ENCODE measurements around the gene HTT.

DNA sequence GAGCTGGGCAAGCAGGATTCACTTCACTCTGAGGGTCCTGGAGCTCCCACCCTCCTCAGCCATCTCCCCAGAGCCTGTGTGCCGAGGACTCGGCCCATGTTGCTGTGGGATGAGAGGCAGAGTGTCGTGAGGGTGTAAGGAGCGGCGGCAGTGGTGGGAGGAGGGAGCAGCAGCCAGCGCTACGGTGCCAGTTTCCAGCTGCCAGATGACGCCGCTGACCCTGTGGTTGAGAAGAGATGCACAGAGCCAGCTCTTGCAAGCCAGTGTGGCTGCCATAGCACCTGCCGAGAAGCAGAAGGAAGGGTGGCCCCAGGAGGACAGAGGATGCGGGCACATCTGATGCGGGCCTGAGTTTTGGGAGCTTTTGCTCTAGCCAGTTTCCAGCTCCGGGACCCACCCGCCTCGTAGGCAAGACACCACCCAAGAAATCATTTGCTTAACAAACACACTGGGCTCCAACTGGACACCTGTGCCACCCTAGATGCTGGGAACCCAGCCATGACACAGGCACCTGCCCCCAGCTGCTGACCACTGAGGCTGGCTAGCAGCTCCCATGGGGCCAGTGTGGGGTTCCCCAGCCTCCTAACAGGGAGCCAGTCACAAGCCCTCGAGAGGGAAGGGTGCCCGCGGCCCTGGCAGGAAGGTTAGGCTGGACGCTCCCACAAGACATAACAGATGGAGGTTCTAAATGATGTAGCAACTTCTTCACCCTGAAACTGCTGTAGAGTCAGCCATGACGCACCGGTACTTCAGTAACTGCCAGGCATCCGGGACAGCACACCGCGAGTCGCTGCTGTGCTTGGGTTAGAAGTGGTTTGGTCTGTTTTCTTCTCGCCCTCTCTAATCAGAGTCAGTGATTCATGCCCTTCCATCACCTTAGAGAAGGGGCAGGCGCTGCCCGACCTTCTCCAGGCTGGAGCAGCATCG lies 183.3 kb downstream of the HTT start:
- TF ChIP-seq RFXANK (CRISPR knock-in tag; IDR thresholded peaks at IDR 0.05) = no peak
- TF ChIP-seq, protein P1, sequence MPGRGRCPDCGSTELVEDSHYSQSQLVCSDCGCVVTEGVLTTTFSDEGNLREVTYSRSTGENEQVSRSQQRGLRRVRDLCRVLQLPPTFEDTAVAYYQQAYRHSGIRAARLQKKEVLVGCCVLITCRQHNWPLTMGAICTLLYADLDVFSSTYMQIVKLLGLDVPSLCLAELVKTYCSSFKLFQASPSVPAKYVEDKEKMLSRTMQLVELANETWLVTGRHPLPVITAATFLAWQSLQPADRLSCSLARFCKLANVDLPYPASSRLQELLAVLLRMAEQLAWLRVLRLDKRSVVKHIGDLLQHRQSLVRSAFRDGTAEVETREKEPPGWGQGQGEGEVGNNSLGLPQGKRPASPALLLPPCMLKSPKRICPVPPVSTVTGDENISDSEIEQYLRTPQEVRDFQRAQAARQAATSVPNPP (CRISPR knock-in tag; IDR thresholded peaks at IDR 0.05) = no peak
- no peak for TF ChIP-seq ZNF7 (CRISPR knock-in tag; IDR thresholded peaks at IDR 0.05)
- no peak for TF ChIP-seq SMC3 (IDR thresholded peaks at IDR 0.05; ENCODE audit: low read length)
- no peak for TF ChIP-seq GABPA (IDR thresholded peaks at IDR 0.05; ENCODE audit: low read depth, low read length)
- no peak for TF ChIP-seq GABPA (CRISPR knock-in tag; IDR thresholded peaks at IDR 0.05; ENCODE audit: low read depth)
- TF ChIP-seq, protein P2, sequence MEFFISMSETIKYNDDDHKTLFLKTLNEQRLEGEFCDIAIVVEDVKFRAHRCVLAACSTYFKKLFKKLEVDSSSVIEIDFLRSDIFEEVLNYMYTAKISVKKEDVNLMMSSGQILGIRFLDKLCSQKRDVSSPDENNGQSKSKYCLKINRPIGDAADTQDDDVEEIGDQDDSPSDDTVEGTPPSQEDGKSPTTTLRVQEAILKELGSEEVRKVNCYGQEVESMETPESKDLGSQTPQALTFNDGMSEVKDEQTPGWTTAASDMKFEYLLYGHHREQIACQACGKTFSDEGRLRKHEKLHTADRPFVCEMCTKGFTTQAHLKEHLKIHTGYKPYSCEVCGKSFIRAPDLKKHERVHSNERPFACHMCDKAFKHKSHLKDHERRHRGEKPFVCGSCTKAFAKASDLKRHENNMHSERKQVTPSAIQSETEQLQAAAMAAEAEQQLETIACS (CRISPR knock-in tag; IDR thresholded peaks at IDR 0.05) = no peak
- no peak for TF ChIP-seq EP300 (IDR thresholded peaks at IDR 0.05; ENCODE audit: low read depth in 2 of 2, low read length in 2 of 2)
- no peak for TF ChIP-seq EP300 (CRISPR knock-in tag; IDR thresholded peaks at IDR 0.05; ENCODE audit: borderline replicate concordance)
- TF ChIP-seq MBD4 (IDR thresholded peaks at IDR 0.05; ENCODE audit: borderline replicate concordance, low read length) = no peak
- TF ChIP-seq RAD21 (CRISPR knock-in tag; IDR thresholded peaks at IDR 0.05) = no peak
- TF ChIP-seq, protein P3, sequence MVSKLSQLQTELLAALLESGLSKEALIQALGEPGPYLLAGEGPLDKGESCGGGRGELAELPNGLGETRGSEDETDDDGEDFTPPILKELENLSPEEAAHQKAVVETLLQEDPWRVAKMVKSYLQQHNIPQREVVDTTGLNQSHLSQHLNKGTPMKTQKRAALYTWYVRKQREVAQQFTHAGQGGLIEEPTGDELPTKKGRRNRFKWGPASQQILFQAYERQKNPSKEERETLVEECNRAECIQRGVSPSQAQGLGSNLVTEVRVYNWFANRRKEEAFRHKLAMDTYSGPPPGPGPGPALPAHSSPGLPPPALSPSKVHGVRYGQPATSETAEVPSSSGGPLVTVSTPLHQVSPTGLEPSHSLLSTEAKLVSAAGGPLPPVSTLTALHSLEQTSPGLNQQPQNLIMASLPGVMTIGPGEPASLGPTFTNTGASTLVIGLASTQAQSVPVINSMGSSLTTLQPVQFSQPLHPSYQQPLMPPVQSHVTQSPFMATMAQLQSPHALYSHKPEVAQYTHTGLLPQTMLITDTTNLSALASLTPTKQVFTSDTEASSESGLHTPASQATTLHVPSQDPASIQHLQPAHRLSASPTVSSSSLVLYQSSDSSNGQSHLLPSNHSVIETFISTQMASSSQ (IDR thresholded peaks at IDR 0.05; ENCODE audit: low read depth) = no peak
- TF ChIP-seq, protein P3 (CRISPR knock-in tag; IDR thresholded peaks at IDR 0.05; ENCODE audit: borderline replicate concordance) = no peak
- TF ChIP-seq, protein P4, sequence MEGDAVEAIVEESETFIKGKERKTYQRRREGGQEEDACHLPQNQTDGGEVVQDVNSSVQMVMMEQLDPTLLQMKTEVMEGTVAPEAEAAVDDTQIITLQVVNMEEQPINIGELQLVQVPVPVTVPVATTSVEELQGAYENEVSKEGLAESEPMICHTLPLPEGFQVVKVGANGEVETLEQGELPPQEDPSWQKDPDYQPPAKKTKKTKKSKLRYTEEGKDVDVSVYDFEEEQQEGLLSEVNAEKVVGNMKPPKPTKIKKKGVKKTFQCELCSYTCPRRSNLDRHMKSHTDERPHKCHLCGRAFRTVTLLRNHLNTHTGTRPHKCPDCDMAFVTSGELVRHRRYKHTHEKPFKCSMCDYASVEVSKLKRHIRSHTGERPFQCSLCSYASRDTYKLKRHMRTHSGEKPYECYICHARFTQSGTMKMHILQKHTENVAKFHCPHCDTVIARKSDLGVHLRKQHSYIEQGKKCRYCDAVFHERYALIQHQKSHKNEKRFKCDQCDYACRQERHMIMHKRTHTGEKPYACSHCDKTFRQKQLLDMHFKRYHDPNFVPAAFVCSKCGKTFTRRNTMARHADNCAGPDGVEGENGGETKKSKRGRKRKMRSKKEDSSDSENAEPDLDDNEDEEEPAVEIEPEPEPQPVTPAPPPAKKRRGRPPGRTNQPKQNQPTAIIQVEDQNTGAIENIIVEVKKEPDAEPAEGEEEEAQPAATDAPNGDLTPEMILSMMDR (CRISPR knock-in tag; IDR thresholded peaks at IDR 0.05) = no peak
- TF ChIP-seq YY1 (IDR thresholded peaks at IDR 0.05; ENCODE audit: insufficient read depth, insufficient replicate concordance, low read depth, low read length) = no peak
- TF ChIP-seq, protein P5, sequence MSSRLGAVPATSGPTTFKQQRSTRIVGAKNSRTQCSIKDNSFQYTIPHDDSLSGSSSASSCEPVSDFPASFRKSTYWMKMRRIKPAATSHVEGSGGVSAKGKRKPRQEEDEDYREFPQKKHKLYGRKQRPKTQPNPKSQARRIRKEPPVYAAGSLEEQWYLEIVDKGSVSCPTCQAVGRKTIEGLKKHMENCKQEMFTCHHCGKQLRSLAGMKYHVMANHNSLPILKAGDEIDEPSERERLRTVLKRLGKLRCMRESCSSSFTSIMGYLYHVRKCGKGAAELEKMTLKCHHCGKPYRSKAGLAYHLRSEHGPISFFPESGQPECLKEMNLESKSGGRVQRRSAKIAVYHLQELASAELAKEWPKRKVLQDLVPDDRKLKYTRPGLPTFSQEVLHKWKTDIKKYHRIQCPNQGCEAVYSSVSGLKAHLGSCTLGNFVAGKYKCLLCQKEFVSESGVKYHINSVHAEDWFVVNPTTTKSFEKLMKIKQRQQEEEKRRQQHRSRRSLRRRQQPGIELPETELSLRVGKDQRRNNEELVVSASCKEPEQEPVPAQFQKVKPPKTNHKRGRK (CRISPR knock-in tag; IDR thresholded peaks at IDR 0.05) = no peak
- TF ChIP-seq, protein P6, sequence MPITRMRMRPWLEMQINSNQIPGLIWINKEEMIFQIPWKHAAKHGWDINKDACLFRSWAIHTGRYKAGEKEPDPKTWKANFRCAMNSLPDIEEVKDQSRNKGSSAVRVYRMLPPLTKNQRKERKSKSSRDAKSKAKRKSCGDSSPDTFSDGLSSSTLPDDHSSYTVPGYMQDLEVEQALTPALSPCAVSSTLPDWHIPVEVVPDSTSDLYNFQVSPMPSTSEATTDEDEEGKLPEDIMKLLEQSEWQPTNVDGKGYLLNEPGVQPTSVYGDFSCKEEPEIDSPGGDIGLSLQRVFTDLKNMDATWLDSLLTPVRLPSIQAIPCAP (CRISPR knock-in tag; IDR thresholded peaks at IDR 0.05; ENCODE audit: low read depth) = no peak

Data from HepG2 (cell line).